ENCODE measurements around the gene GRM7.
"Not testable (repeated sequence)": the region's sequence is repeated elsewhere in the genome, so short reads cannot be mapped to it uniquely, and the experiment has no call there.

Gene GRM7

GRCh38 chr3:6860954-6861624, at the start of gene GRM7:
GRM7 (plus strand) TSS chr3:6861115.
- DNase-seq: no peak

GRCh38 chr3:6821411-6821810, 39.5 kb upstream of the GRM7 start:
- no peak for DNase-seq

GRCh38 chr3:6825524-6825923, 35.4 kb upstream of the GRM7 start:
- DNase-seq: no peak

GRCh38 chr3:6827453-6827852, 33.5 kb upstream of the GRM7 start:
- no peak for DNase-seq

- no peak for DNase-seq
These were observed 16.2 kb upstream of the GRM7 start for GRCh38 chr3:6844723-6845122.

- no peak for DNase-seq
These were observed 6.7 kb upstream of the GRM7 start for GRCh38 chr3:6854184-6854583.

GRCh38 chr3:6857510-6857909, 3.4 kb upstream of the GRM7 start:
- DNase-seq: no peak

GRCh38 chr3:6860149-6860953, 564 bp upstream of the GRM7 start:
- DNase-seq: no peak

GRCh38 chr3:6861625-6862000, 698 bp downstream of the GRM7 start:
- DNase-seq: no peak

- DNase-seq: no peak
These were observed 1.3 kb downstream of the GRM7 start for GRCh38 chr3:6862041-6862879.

- no peak for DNase-seq
These were observed 1.9 kb downstream of the GRM7 start for GRCh38 chr3:6862880-6863195.

- no peak for DNase-seq
These were observed 6.4 kb downstream of the GRM7 start for GRCh38 chr3:6867269-6867668.

- no peak for DNase-seq
These were observed 17.8 kb downstream of the GRM7 start for GRCh38 chr3:6878731-6879130.

- no peak for DNase-seq
These were observed 51.3 kb downstream of the GRM7 start for GRCh38 chr3:6912240-6912639.

- no peak for DNase-seq
These were observed 55.0 kb downstream of the GRM7 start for GRCh38 chr3:6915898-6916297.

- DNase-seq: no peak
These were observed 60.2 kb downstream of the GRM7 start for GRCh38 chr3:6921066-6921465.

- DNase-seq: no peak
These were observed 61.0 kb downstream of the GRM7 start for GRCh38 chr3:6921876-6922275.

GRCh38 chr3:6928064-6928463, 67.1 kb downstream of the GRM7 start:
- DNase-seq: no peak

- DNase-seq: no peak
These were observed 69.0 kb downstream of the GRM7 start for GRCh38 chr3:6929918-6930317.

GRCh38 chr3:6935418-6935817, 74.5 kb downstream of the GRM7 start:
- not testable (repeated sequence) for DNase-seq

- no peak for DNase-seq
These were observed 75.1 kb downstream of the GRM7 start for GRCh38 chr3:6935970-6936369.

- DNase-seq: no peak
These were observed 101.9 kb downstream of the GRM7 start for GRCh38 chr3:6962801-6963200.

- no peak for DNase-seq
These were observed 105.0 kb downstream of the GRM7 start for GRCh38 chr3:6965881-6966280.

- DNase-seq: no peak
These were observed 111.0 kb downstream of the GRM7 start for GRCh38 chr3:6971933-6972332.

All from midbrain (tissue), 1 donor.